GM04504 (cell line): ENCODE data around the gene SSNA1.

Experiments used
- DNase-seq: peaks from one replicate; pipeline ENCODE4 v3.0.0-alpha.2; 2012; ENCODE audit warnings: low read depth

SSNA1 gene

DNA sequence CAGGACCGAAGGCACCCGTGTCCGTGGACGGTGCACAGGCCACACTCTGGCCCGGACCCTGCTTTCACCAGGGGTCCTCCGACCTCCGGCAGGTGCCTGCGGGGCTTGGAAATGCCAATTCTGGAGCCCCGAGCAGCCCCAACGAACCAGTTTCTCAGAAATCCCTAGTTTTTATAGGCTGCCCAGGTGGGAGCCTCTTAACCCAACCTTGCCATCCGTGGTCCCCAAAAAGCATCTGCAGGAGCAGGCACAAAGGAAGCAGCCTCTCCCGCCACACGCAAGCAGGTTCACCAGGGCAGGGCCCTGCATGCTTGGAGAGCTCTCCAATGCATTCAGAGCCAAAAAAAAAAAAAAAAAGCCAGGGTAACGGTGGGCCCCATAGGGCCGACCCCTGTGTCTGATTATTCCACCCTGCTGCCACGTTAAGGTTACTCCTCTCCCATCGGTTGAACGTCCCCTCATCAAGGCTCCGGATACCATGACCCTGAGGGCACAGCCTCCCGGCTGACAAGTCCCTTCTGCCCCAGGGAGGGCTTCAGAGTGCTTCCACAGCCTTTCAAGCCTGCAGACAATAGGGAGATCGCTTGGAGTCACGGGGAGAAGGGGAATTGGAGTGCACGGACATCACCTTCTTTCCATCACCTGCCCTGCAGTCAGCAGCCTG is 12.9 kb downstream of the SSNA1 start:
- no peak for DNase-seq

GRCh38 chr9:137202966-137203365 is 14.5 kb downstream of the SSNA1 start:
- DNase-seq: no peak

DNA sequence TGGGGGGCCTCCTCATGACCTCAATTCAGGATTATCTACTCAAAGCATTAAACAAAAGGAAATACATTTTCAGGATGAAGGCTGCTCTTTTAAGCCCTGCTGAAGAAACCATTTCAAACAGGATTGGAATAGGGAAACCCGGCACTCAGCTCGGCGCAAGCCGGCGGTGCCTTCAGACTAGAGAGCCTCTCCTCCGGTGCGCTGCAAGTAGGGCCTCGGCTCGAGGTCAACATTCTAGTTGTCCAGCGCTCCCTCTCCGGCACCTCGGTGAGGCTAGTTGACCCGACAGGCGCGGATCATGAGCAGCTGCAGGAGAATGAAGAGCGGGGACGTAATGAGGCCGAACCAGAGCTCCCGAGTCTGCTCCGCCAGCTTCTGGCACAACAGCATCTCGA is 16.3 kb downstream of the SSNA1 start:
- DNase-seq: no peak

DNA sequence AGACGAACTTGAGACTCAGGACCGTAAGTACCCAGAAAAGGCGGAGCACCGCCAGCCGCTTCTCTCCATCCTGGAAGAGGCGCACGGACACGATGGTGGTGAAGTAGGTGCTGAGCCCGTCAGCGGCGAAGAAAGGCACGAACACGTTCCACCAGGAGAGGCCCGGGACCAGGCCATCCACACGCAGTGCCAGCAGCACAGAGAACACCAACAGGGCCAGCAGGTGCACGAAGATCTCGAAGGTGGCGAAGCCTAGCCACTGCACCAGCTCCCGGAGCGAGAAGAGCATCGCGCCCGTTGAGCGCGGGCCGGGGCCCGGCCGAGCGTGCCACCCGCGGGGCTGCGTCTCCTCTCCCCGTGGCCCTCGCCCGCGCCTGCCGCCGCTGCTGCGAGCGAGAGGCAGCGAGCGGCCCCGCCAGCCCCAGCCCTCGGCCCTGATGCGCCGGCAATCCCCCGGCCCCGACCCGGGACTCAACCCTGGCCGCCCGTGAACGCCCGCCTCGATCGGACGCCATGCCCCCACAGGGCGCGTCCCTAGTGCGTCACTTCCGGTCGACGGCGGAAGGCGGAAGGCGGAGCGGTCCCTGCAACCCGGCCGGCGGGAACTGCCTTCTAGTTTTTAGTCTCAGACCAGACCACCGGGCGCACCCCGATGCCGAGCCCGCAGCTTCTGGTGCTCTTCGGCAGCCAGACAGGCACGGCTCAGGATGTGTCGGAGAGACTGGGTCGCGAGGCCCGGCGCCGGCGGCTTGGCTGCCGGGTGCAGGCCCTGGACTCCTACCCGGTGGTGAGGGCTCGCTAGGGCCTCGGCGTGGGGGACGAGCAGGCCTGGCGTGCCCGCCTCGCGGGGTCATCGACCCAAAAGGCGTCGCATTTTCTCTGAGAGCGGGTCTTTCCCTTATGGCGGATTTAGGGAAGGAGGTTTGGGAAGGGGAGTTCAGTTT is 16.9 kb downstream of the SSNA1 start, which contains the start of the genes NDOR1 and TMEM203:
Gene NDOR1, plus strand, starts transcription at position 575 of the 944 bp plus-strand sequence. Its CDS starts 78 bp downstream, at position 653.
Gene TMEM203, minus strand, starts transcription at position 523 of the 944 bp plus-strand sequence. Its CDS starts 234 bp downstream, at position 289.
- DNase-seq: peak; percentile 59

- no peak for DNase-seq
Measured at GRCh38 chr9:137206602-137207001, 18.1 kb downstream of the SSNA1 start.

DNA sequence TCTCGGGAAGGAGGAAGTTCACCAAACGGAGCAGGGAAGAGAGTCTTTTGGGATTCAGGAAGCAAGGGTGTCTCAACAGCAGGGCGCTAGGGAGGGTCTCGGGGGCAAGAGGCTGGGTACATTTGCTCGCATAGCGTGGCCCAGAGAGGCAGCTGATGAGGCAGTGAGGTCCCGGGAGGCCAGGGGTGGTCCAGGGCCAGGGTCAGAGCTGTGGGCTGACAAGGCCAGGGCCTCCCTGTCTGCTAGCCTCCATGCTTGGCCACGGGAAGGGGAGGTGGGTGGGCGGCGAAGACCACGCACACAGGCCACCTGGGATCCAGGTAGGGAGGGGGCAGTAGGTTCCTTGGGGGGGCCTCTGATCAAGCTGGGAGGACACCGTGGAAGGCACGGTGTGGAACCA is 23.1 kb downstream of the SSNA1 start:
- DNase-seq: no peak

- DNase-seq: no peak
Measured at GRCh38 chr9:137212520-137212919, 24.0 kb downstream of the SSNA1 start.

GRCh38 chr9:137213160-137214060 is 24.9 kb downstream of the SSNA1 start:
- DNase-seq: no peak

DNA sequence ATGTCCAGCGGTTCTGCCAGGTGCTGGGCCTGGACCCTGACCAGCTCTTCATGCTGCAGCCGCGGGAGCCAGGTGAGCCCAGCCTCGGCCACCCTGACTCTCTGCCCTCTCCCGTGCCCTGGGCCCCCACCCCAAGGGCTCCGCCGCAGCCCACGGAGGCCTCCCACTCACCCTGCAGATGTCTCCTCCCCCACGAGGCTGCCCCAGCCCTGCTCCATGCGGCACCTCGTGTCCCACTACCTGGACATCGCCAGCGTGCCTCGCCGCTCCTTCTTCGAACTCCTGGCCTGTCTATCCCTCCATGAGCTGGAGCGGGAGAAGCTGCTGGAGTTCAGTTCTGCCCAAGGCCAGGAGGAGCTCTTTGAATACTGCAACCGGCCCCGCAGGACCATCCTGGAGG is 26.1 kb downstream of the SSNA1 start:
- DNase-seq: no peak

DNA sequence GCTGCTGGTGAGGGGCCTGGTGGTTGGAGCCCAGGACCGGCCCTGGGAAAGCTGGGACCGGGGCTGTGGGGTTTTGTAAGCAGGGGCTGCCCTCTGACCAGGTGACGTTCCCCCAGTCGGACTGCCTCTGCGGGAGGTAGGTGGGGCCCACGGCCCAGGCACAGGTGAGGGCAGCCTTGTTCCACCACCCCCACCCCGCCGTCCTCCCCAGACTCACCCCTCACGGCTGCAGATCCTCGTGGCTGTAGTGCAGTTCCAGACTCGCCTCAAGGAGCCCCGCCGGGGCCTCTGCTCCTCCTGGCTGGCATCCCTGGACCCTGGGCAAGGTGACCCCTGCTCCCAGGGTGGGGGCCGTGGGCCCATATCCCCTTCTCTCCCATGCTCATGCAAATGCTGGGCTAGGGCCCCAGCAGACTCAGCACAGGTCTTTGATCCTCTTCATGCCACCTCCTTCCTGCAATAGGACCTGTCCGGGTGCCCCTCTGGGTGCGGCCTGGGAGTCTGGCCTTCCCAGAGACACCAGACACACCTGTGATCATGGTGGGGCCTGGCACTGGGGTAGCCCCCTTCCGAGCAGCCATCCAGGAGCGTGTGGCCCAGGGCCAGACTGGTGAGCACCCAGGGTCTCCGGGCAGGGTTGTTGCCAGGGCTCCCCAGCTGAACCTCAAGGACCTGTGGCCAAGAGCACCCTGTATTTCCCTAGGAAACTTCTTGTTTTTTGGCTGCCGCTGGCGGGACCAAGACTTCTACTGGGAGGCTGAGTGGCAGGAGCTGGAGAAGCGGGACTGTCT is 26.9 kb downstream of the SSNA1 start:
- no peak for DNase-seq

GRCh38 chr9:137216188-137216965 is 27.9 kb downstream of the SSNA1 start:
- no peak for DNase-seq

DNA sequence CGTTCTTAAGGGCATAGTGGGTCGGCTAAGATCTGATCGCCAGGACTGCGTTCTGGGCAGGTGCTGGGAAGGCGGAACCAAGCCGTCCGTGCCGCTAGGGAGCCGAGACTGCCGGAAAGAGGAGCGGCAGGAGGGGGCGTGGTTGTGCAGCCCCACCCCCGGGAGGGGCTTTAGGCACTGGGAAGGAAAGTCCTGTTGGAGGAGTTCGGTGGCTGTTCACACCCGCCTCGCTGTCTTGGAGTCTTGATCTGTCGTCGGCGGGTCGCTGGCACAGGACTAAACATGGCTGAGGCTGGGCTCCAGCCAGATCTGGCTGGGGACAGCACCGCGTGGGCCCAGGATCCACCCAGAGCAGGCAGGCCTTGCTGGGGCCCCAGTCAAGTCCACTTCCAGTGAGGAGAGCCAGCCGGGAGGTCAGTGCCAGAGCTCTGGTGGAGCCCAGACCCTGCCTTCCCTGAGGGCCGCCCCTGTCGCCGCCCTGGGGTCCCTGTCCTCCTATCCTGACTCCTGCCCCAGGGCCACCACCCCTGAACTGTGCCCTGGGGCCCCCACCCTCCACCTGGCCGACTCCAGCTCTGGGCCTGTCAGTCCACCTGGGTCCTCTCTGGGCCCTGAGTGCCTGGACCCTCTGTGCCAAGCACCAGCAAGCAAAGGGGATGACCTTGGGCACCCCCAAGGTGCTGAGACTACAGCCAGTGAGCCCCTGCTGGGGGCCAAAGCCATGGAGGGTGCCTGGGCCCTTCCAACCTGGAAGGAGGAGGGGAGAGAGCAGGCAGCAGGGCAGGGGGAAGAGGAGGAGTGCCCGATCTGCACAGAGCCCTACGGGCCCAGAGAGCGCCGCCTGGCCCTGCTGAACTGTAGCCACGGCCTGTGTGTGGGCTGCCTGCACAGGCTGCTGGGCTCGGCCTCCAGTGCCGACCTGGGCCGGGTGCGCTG is 29.1 kb downstream of the SSNA1 start:
- no peak for DNase-seq

DNA sequence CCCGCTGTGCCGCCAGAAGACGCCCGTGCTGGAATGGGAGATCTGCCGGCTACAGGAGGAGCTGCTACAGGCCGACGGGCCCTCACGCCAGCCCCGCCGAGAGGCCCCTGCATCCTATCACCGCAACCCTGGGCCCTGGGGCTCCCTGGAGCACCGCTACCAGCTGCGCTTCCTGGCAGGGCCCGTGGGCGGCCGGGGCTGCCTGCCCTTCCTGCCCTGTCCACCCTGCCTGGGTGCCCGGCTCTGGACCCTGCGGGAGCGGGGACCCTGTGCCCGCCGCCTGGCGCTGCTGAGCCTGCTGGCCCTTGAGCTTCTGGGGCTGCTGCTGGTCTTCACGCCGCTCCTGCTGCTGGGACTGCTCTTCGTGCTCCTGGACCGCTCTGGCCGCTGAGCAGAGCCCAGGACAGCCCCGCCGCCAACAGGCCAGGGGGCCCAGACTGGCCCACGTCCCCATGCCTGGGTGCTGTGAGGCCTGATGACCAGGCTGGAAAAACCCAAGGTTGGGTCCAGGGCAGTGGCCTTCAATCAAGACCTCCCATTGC is 29.8 kb downstream of the SSNA1 start:
- no peak for DNase-seq

DNA sequence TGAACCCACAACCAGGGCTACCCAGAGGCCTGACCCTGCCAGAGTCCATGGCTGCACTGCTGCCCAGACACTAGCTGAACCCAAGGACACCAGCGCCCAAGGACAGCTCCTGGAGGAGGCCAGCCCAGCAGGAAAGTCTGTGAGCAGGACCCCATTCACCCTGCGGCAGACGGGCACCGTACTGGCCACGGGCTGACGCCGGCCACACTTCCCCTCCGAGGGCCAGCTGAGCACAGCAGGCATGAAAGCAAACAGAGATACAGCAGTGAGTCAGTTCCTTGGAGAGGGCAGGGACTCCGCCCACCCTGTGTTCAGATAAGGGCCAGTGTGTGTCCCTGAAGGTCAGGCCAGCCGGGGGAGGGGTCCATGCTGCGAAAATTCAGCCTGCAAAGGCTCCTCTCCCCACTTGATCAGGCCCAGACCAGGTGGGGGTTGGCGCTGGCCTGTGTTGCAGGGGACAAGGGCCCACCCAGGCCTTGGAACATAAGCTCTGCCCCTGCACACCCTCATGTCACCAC is 30.3 kb downstream of the SSNA1 start:
- no peak for DNase-seq

DNA sequence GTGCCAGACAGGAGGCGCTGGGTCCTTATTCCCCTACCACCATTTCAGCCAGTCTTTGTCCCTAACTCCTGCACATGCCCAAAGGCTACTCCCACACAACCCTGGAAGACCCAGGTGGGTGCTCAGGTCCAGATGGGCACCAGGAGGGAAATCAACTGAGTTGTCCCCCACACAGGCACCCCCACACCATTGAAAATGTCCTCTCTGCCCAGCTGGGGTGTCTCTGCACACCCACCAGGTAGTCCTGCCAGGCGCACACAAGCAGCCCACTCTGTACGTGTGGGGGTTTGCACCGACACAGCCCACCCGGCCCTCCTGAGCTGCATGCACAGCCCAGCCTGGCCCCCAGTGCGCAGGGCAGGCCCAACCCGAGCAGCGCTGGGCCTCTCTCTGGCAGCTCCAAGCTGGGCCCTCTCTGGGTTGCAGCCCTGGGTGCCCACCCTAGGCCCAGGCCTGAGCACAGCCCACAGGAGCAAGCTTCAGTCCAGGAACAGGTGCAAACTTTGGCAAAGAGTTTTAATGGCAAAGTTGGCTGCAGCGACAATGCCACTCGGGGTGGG is 31.4 kb downstream of the SSNA1 start:
- no peak for DNase-seq

- no peak for DNase-seq
Measured at GRCh38 chr9:137220317-137221094, 32.0 kb downstream of the SSNA1 start.

DNA sequence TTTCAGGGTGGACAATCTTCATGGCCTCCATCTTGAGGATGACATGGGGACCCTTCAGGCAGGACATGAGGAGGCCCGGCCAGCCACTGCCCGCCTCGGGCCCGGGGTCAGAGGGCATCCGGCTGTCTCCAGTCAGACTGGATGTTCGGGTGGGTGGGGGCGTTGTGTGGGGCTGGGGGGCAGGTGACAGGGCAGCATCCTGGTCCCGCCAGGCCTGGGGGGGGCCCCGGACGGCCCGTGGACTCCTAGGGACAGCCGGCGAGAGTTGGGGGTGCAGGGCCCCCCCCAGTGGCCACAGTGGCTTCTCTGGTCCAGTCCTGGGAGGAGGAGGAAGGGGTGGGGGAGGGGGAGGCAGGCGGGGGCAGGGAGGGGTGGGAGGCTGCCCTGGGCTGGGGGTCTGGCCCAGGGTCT is 32.6 kb downstream of the SSNA1 start:
- DNase-seq: no peak
